Inflammatory macrophage treated with lipopolysaccharide for 4 hours (primary cell): ENCODE results near the gene TMEM126B.
"Not testable (repeated sequence)": the region's sequence is repeated elsewhere in the genome, so short reads cannot be mapped to it uniquely, and the experiment has no call there.

Source experiments
- DNase-seq: peaks from one replicate; pipeline ENCODE4 v3.0.0-alpha.2; 2020

TMEM126B gene

DNA sequence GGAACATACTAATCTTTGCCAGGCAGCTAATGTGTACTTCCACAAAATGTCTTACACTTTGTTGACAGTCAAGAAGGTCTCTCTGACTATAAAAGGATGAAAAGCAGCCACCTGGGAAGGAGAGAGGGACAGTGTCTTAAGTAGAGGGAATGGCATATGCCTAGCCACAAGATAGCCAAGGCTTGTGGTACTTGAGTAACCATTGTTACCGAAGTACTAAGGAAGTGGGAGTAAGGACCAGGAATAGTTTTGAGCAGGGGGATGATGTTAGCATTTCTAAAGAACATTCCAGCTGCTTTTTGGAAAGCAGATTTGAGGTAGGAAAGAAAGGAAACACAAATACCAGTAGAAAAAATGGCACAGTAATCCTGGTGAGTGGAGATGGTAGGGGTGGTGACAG lies 22.7 kb downstream of the TMEM126B start:
- no peak for DNase-seq

GRCh38 chr11:85652786-85653447 lies 24.5 kb downstream of the TMEM126B start:
- DNase-seq = peak; percentile 26

- not testable (repeated sequence) for DNase-seq
Measured at GRCh38 chr11:85654343-85654742, 25.9 kb downstream of the TMEM126B start.

GRCh38 chr11:85656777-85657176 lies 28.4 kb downstream of the TMEM126B start:
- no peak for DNase-seq

GRCh38 chr11:85658180-85658579 lies 29.8 kb downstream of the TMEM126B start:
- DNase-seq = no peak

- DNase-seq = no peak
Measured at GRCh38 chr11:85661972-85662664, 33.7 kb downstream of the TMEM126B start.

DNA sequence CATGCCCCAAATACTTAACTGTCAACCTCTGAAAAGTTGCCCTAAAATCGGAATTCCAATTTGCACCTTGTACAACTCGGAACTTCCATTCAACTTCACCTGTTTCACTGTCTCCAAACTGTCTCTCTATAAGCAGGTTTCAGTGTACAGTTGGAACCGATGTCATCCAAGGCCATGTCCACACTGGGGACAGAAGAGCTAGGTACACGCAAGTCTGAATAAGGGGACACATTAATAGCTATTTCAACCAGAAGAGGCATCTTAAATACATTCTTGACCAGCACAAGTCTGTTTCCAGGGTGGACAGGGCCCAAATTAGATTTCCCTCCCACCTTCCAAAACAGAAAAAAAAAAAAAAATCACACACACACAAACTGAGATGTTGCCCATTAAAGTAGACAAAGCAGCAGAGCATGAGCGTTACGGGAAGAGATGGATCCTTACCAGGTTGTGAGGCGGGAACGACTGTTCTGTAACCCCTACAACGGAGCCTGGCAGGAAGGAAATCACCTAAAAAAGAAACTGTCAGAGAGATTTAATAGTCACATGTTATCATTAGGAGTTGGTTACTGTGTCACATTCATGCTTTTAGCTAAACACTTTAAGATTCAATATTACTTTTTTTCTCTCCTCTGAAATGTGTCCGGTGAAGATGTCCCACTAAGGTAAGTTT lies 34.8 kb downstream of the TMEM126B start:
- no peak for DNase-seq

DNA sequence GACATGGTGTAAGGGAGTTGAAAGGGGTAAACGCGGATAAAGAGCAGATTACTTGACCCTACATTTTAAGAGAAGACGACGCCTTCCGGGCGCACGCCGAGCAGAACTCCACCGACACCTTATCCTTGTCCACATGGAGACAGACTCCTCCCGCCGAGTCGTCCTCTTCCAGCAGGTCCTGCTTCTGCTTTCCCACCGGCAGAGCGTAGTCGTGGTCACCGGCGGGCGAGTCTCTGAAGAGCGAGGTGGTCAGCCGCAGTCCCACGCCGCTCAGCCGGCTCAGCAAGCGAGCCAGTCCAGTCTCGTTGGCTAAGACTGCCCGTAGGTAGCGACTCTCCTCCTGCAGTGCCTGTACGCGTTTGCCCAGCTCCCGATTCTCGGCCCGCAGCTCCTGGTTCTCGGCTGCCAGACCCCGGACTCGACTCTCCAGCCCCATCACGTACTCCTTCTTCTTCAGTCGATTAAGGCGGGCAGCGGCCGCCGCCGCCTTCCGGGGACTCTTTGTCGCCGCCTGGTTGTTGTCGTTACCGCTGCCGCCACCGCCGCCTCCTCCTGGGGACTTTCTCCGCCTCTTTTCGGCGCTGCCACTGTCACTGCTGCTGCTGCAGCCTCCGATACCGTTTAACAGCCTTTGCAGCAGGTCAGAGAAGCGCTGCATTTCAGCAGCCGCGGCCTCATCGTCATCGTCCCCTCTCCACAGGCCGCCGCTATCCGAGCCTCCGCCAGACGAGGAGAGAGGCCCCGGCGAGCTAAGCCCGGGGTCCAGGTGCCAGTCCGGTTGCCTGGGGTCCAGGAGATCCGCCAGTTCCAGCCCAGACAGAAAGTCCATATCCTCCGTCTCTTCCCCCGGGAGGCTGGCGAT lies 35.6 kb downstream of the TMEM126B start:
- peak; percentile 81 for DNase-seq

- DNase-seq = peak; percentile 97
Measured at GRCh38 chr11:85664615-85665481, 36.5 kb downstream of the TMEM126B start, which contains the start of gene CREBZF. Gene CREBZF (minus strand): TSS chr11:85665129. CDS start chr11:85664875, 254 bp downstream.

- no peak for DNase-seq
Measured at GRCh38 chr11:85665733-85666132, 37.3 kb downstream of the TMEM126B start.

DNA sequence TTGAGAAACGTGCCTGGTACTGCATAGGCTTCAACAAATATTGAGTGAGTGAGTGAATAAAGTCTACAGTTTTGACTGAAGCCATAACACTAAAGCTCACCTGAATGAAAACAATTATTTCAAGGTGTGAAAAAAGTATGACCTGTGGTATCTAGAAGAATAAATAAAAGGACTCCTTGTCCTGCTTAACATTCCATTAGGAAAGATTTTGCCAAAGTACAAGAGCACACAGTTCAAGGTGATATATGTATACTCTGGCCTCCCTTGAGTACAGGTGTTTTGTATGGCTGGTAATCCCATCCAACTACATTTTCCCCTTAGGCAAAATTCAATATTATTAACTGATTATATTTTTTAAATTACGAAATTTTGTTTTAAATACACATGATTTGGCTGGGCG lies 38.3 kb downstream of the TMEM126B start:
- no peak for DNase-seq

DNA sequence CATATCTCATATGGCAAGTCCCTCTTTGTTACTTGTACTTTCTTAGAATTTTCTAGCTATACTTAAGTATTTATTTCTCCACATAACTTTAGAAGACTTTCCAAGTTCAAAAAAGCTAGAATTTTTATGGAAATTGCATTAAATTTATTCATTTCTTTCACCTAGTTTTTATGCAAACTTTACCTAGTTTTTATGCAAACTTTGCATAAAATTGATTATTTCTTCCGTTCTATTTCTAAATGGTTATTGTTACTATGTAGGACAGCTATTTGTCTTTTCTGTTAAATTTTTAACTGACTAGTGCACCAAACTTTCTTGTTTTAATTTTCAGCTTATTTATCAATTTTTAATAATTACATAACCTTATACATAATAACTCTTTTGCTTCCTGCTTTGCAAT lies 39.8 kb downstream of the TMEM126B start:
- DNase-seq = no peak

GRCh38 chr11:85670949-85671663 lies 42.7 kb downstream of the TMEM126B start:
- not testable (repeated sequence) for DNase-seq

GRCh38 chr11:85672105-85672902 lies 43.9 kb downstream of the TMEM126B start:
- DNase-seq = no peak

- no peak for DNase-seq
Measured at GRCh38 chr11:85673393-85673792, 45.0 kb downstream of the TMEM126B start.

DNA sequence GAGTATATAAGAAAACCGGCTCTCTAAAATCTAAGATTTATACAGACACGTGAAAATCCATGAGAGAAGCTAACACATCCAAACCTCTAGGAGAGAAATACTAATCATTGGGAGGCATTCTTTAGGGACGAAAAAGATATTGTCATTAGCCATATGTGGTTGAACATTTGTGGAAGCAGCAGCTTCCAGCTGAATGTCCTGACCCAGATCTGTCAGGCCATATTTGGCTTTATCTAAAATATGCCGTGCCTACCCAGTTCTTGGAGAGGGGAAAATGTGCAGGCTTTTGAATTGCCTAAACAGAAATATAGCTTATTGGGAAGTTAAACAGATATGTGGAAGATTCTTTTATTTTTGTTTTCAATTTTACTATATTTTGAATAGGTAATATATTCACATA lies 51.2 kb downstream of the TMEM126B start:
- DNase-seq = no peak

DNA sequence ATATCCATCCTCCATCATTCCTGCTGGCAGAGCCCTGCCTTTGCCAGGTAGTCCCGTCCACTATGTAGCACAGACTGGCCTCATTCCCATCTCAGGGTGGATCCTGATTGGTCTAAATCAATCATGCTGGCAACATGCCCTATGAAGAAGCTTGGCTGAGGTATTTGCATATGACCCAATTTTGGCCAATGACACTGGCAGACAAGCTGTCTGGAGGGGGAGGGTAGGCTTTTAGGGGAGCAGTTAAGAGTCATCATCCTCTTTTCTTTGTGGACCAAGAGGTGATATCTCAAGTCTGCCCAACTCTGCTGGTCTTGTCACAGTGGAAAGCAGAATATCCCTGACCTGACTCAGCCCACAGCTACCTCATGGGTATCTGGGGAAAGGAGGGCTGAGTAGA lies 52.5 kb downstream of the TMEM126B start:
- DNase-seq = no peak

DNA sequence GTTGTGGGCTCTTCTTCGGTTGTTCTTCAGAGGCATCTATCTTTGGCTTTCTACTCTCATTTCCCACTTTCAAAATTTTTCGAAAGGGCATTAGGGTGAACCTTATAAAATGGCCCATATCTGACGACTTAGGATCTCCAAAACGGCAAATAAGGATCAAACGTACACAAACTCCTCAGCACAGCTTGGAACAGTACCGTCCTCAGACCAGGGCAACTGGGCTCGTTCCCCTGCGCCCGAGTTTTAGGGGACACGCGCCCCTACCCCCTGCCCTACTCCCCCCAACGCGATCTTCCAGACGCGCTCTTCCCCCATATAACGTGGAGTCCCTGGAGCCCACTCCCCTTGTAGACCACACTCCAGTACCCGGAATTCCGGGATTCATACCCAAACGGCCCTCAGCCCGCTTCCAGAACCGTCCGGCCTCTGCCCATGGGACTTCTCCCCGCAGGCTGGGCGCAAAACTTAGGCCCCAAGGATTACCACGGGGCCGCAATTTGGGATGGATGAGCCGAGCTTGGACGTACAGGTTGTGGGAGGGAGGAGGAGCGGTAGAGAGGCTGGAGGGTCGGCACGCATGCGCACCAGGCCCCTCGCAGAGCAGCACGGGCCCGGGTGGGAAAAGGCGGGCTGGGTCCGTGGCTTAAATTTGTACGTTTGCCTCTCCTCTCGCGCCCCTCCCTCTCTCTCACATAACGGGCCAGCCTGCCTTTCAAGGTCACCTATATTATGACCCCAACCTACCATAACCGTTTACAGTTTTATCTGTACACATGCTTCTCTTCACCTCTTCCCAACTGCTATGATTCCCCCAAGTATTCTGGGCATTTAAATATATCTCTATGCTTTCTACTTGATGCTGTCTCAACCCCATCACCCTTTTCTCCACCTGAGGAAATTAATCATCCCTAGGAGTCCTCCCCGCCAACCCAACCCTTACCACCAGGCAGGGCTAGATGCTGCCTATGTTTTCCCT lies 54.2 kb downstream of the TMEM126B start:
- peak; percentile 18 for DNase-seq
